Gastrocnemius medialis (tissue), 4 donors: ENCODE data around the gene UBN2. TPM values are rescaled to one million over a fixed set of nuclear protein-coding genes. Genes with fewer than 3 reads are reported as not detected.

ENCODE experiments used
- ATAC-seq, 2 donors: fragments of 150-250 bp; one replicate each; pipeline ENCODE4 v1.9.1; 2016
- DNase-seq, 2 donors: peaks; one replicate each; pipeline ENCODE4 v3.0.0-alpha.2; 2019
- H3K27ac ChIP-seq, 4 donors: fragments of 200-600 bp; sonication (generic); 1 replicate in 1 of 4; 2 replicates in 3 of 4; pipeline ENCODE4 v1.5.1; 2016 to 2018; ENCODE audit warnings: mild to moderate bottlenecking in 2 of 4, moderate library complexity in 1 of 4
- H3K27me3 ChIP-seq, 3 donors: fragments of 200-600 bp; sonication (generic) in 2 of 3; 1 replicate in 1 of 3; 2 replicates in 2 of 3; pipeline versions ENCODE4 v1.5.1 to v1.6.0; 2016 to 2019; ENCODE audit warnings: mild to moderate bottlenecking in 1 of 3, moderate library complexity in 1 of 3
- H3K36me3 ChIP-seq, 2 donors: fragments of 200-600 bp; sonication (generic) in 1 of 2; one replicate each; pipeline ENCODE4 v1.5.1; 2017 to 2018
- H3K4me1 ChIP-seq, 2 donors: fragments of 200-600 bp; sonication (generic) in 1 of 2; one replicate each; pipeline ENCODE4 v1.5.1; 2016 to 2017; ENCODE audit warnings: mild to moderate bottlenecking in 2 of 2
- H3K4me3 ChIP-seq, 4 donors: fragments of 200-600 bp; sonication (generic) in 3 of 4; 1 replicate in 1 of 4; 2 replicates in 3 of 4; pipeline ENCODE4 v1.5.1; 2016 to 2019; ENCODE audit warnings: mild to moderate bottlenecking in 2 of 4
- H3K9me3 ChIP-seq, 3 donors: fragments of 200-600 bp; sonication (generic) in 2 of 3; 1 replicate in 1 of 3; 2 replicates in 2 of 3; pipeline ENCODE4 v1.5.1; 2016 to 2019
- POLR2A ChIP-seq, 2 donors: fragments of 450-650 bp; IDR thresholded peaks; one replicate each; pipeline ENCODE4 v1.6.1; 2017; ENCODE audit warnings: antibody characterized with exemption in 2 of 2, mild to moderate bottlenecking in 2 of 2, moderate library complexity in 2 of 2
- in situ Hi-C, 4 donors: fragments of 200-750 bp; cut with MboI; loops; one replicate each; pipeline versions ENCODE4 v1.15.0 to v1.8.0; 2017; ENCODE audit warnings: low sequenced_read_pairs in 4 of 4
- intact Hi-C: fragments of 100-400 bp; cut with DNase I; formaldehyde crosslinking; loops from one replicate; pipeline ENCODE4 v1.15.1; 2023; ENCODE audit warnings: low total_unique reads
- total RNA-seq, 4 donors: library from RNA; depleted of rRNA; stranded (reverse); fragments of >200 nt; gene quantifications; one replicate each; pipeline versions ENCODE4 v1.1.0 to v1.2.3, GENCODE V29; 2016
- TF ChIP-seq, protein P1 (sequence below), 5 experiments: fragments of 450-650 bp in 3 of 5; fragments of 200-600 bp in 2 of 5; sonication (generic) in 2 of 5; IDR thresholded peaks in 4 of 5; conservative IDR thresholded peaks in 1 of 5; 1 replicate in 4 of 5; 2 replicates in 1 of 5; pipeline ENCODE4 v1.5.1; 2016 to 2019; ENCODE audit warnings: antibody characterized with exemption in 5 of 5, mild to moderate bottlenecking in 3 of 5, moderate library complexity in 3 of 5

UBN2 gene
- total RNA-seq, 4 donors from 2014 or later, result 12.0 to 24.8 (median 17.2) TPM

DNA sequence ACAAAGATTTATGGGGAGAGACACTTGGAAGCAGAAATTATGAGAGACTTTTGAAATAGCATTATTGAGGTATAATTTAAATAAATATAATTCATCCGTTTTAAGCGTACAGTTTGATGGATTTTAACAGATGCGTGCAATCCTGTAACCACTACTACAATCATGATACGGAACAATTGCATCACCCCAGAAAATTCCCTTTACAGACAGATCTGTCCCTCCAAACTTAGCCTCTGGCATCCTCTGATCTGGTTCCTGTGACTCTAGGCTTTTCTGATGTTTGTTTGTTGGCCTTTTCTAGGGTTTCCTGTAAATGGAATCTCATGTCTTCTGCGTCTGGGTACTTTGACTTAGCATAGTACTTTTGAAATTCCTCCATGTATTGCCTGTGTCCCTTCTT is 15.5 kb downstream of the UBN2 start:
- Histone ChIP-seq H3K27ac (peak overlapping the region; percentile 80 to 89 (median 83)), H3K36me3 (peaks cover 0 to 28% of the 10 kb centered on the region in 2 donors), H3K9me3 (no peaks in the 10 kb centered on the region), H3K27me3 (no peaks in the 10 kb centered on the region), H3K4me1 (peaks cover 37 to 41% of the 10 kb centered on the region in 2 donors), H3K4me3 (no peak overlapping the region)
- in situ Hi-C loops, result loop anchor here in 1 of 4 donors (25.0 kb wide), 1 partner anchor 491 kb away; no protein-coding TSS in a partner anchor
- DNase-seq, result no peak
- intact Hi-C loops, result loop anchor here (5.0 kb wide), 1 partner anchor 96 kb away; the partner anchor contains the start of gene FMC1
- ATAC-seq, result peak; percentile 47 to 51
- no peak for TF ChIP-seq POLR2A (IDR thresholded peaks at IDR 0.05)
- TF ChIP-seq, protein P1, sequence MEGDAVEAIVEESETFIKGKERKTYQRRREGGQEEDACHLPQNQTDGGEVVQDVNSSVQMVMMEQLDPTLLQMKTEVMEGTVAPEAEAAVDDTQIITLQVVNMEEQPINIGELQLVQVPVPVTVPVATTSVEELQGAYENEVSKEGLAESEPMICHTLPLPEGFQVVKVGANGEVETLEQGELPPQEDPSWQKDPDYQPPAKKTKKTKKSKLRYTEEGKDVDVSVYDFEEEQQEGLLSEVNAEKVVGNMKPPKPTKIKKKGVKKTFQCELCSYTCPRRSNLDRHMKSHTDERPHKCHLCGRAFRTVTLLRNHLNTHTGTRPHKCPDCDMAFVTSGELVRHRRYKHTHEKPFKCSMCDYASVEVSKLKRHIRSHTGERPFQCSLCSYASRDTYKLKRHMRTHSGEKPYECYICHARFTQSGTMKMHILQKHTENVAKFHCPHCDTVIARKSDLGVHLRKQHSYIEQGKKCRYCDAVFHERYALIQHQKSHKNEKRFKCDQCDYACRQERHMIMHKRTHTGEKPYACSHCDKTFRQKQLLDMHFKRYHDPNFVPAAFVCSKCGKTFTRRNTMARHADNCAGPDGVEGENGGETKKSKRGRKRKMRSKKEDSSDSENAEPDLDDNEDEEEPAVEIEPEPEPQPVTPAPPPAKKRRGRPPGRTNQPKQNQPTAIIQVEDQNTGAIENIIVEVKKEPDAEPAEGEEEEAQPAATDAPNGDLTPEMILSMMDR (IDR thresholded peaks at IDR 0.05 in 4 of 5, conservative IDR thresholded peaks at IDR 0.05 in 1 of 5), result no peak

DNA sequence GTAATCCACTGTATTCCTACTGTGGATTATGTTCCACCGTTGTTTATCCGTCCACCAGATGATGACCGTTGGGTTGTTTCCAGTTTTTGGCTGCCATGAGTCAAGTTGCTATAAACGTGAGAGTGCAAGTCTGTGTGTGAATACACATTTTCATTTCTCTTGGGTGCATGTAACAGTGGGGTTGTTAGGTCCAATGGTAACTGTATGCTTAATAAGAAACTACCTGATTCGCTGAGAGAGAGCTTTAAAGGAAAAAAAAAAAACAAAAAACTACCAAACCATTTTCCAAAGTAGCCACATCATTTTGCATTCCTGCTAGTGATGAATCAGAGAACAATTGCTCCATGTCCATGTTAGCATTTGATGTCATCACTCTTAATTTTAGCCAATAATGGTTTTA is 15.9 kb downstream of the UBN2 start:
- Histone ChIP-seq H3K27ac (peak overlapping the region; percentile 80 to 89 (median 83)), H3K9me3 (no peaks in the 10 kb centered on the region), H3K27me3 (no peaks in the 10 kb centered on the region), H3K4me3 (no peak overlapping the region), H3K4me1 (peaks cover 35 to 41% of the 10 kb centered on the region in 2 donors), H3K36me3 (peaks cover 0 to 30% of the 10 kb centered on the region in 2 donors)
- intact Hi-C loops (loop anchor here (5.0 kb wide), 1 partner anchor 95 kb away; the partner anchor contains the start of gene FMC1), in situ Hi-C loops (loop anchor here in 1 of 4 donors (25.0 kb wide), 1 partner anchor 490 kb away; no protein-coding TSS in a partner anchor)
- DNase-seq (peak; percentile 60 to 72), ATAC-seq (peak; percentile 69 to 80)
- TF ChIP-seq, protein P1 (IDR thresholded peaks at IDR 0.05 in 4 of 5, conservative IDR thresholded peaks at IDR 0.05 in 1 of 5), result no peak
- no peak for TF ChIP-seq POLR2A (IDR thresholded peaks at IDR 0.05)

DNA sequence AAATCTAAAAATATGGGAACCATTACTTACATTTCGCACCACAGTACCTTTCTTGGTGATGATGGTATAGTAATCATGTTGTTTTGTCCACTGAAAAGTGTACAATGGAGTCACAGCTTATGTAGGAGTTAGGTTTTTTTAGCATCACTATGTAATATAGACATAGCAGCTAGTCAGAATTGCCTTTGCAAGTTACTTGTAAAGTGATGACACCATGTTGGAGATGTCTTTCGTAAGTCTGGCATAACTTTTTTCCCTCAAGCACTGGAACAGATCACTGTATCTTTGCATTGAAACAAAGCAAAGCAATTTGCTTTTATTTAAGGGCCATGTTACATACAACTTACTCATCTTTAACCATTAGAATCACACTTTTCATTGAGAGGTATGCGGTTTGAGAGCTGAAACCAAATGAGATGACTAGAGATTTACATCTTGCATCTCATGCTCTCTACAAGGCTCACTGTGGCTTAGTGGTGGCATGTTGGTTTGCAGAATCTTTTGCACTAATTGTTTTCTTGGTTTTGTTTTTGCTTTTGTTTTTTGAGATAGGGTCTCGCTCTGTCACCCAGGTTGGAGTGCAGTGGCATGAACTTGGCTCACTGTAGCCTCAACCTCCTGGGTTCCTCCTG is 18.3 kb downstream of the UBN2 start:
- H3K4me1 ChIP-seq, result peaks cover 18 to 31% of the 10 kb centered on the region in 2 donors
- intact Hi-C loops (loop anchor here (5.0 kb wide), 1 partner anchor 93 kb away; the partner anchor contains the start of gene FMC1), in situ Hi-C loops (loop anchor here in 1 of 4 donors (25.0 kb wide), 1 partner anchor 488 kb away; no protein-coding TSS in a partner anchor)
- no peak for TF ChIP-seq POLR2A (IDR thresholded peaks at IDR 0.05)
- TF ChIP-seq, protein P1 (IDR thresholded peaks at IDR 0.05 in 4 of 5, conservative IDR thresholded peaks at IDR 0.05 in 1 of 5), result no peak
- no peak for ATAC-seq
- peaks cover 0 to 44% of the 10 kb centered on the region in 2 donors for H3K36me3 ChIP-seq
- H3K4me3 ChIP-seq, result no peak overlapping the region
- peak overlapping the region in 1 of 4 donors; percentile 83 for H3K27ac ChIP-seq
- no peak for DNase-seq
- no peaks in the 10 kb centered on the region for H3K9me3 ChIP-seq
- H3K27me3 ChIP-seq, result no peaks in the 10 kb centered on the region

DNA sequence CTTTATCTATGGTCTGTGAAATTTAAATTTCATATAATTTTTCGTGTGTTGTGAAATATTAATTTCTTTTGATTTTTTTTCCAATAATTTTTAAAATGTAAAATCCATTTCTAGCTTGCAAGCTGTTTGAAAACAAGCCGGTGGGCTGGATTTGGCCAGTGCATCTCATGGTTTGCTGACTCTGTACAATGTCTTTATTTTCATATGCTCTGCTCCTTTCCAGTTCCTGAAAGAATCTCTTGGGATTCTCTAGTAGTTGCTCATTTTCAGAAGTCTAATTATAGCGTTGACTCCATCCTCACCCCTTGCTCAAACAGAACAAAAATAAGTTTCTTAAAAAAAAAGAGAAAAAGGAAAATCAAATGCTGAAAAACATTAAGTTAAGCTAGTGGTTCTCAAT is 21.4 kb downstream of the UBN2 start:
- ATAC-seq, result no peak
- no peaks in the 10 kb centered on the region for H3K27me3 ChIP-seq
- H3K27ac ChIP-seq, result no peak overlapping the region
- no peak overlapping the region for H3K4me3 ChIP-seq
- no peaks in the 10 kb centered on the region for H3K9me3 ChIP-seq
- peaks cover 5 to 18% of the 10 kb centered on the region in 2 donors for H3K4me1 ChIP-seq
- peaks cover 0 to 43% of the 10 kb centered on the region in 2 donors for H3K36me3 ChIP-seq
- in situ Hi-C loops (no loop called here), intact Hi-C loops (no loop called here)
- DNase-seq, result no peak
- TF ChIP-seq, protein P1 (IDR thresholded peaks at IDR 0.05 in 4 of 5, conservative IDR thresholded peaks at IDR 0.05 in 1 of 5), result no peak
- TF ChIP-seq POLR2A (IDR thresholded peaks at IDR 0.05), result no peak
